ENCODE measurements around the gene PCDHA7.
"Not testable (repeated sequence)": the region's sequence is repeated elsewhere in the genome, so short reads cannot be mapped to it uniquely, and the experiment has no call there.

PCDHA7 gene

GRCh38 chr5:140833993-140834392 is at the start of gene PCDHA7:
TSS of gene PCDHA7 (plus strand) at chr5:140834269. CDS start at chr5:140834384, 115 bp downstream.
- no peak for DNase-seq (ENCODE audit: low read depth in 2 of 2)

- DNase-seq (ENCODE audit: low read depth in 2 of 2), result no peak
Measured at GRCh38 chr5:140785905-140786686, 48.0 kb upstream of the PCDHA7 start, which contains the start of gene PCDHA1. TSS of gene PCDHA1 (plus strand) at chr5:140786140.

- DNase-seq (ENCODE audit: low read depth in 2 of 2), result not testable (repeated sequence)
Measured at GRCh38 chr5:140787422-140787821, 46.6 kb upstream of the PCDHA7 start.

- DNase-seq (ENCODE audit: low read depth in 2 of 2), result not testable (repeated sequence)
Measured at GRCh38 chr5:140787849-140788504, 46.1 kb upstream of the PCDHA7 start.

- no peak for DNase-seq (ENCODE audit: low read depth in 2 of 2)
Measured at GRCh38 chr5:140791089-140791488, 43.0 kb upstream of the PCDHA7 start.

GRCh38 chr5:140794595-140795258 is 39.3 kb upstream of the PCDHA7 start, which contains the start of gene PCDHA2:
TSS of gene PCDHA2 (plus strand) at chr5:140794852.
- DNase-seq (ENCODE audit: low read depth in 2 of 2), result no peak

GRCh38 chr5:140795259-140795641 is 38.8 kb upstream of the PCDHA7 start:
- no peak for DNase-seq (ENCODE audit: low read depth in 2 of 2)

- DNase-seq (ENCODE audit: low read depth in 2 of 2), result not testable (repeated sequence)
Measured at GRCh38 chr5:140796072-140796717, 37.9 kb upstream of the PCDHA7 start.

- DNase-seq (ENCODE audit: low read depth in 2 of 2), result no peak
Measured at GRCh38 chr5:140796718-140797095, 37.4 kb upstream of the PCDHA7 start.

- no peak for DNase-seq (ENCODE audit: low read depth in 2 of 2)
Measured at GRCh38 chr5:140800816-140801493, 33.1 kb upstream of the PCDHA7 start, which contains the start of gene PCDHA3. TSS of gene PCDHA3 (plus strand) at chr5:140801057.

- DNase-seq (ENCODE audit: low read depth in 2 of 2), result no peak
Measured at GRCh38 chr5:140801494-140801841, 32.6 kb upstream of the PCDHA7 start.

GRCh38 chr5:140802381-140802780 is 31.7 kb upstream of the PCDHA7 start:
- not testable (repeated sequence) for DNase-seq (ENCODE audit: low read depth in 2 of 2)

GRCh38 chr5:140802781-140803271 is 31.2 kb upstream of the PCDHA7 start:
- DNase-seq (ENCODE audit: low read depth in 2 of 2), result no peak

GRCh38 chr5:140806834-140807775 is 27.0 kb upstream of the PCDHA7 start, which contains the start of gene PCDHA4:
TSS of gene PCDHA4 (plus strand) at chr5:140807068.
- DNase-seq (ENCODE audit: low read depth in 2 of 2), result no peak

- DNase-seq (ENCODE audit: low read depth in 2 of 2), result not testable (repeated sequence)
Measured at GRCh38 chr5:140808241-140808888, 25.7 kb upstream of the PCDHA7 start.

GRCh38 chr5:140808889-140809291 is 25.2 kb upstream of the PCDHA7 start:
- no peak for DNase-seq (ENCODE audit: low read depth in 2 of 2)

- DNase-seq (ENCODE audit: low read depth in 2 of 2), result no peak
Measured at GRCh38 chr5:140821375-140822280, 12.4 kb upstream of the PCDHA7 start, which contains the start of gene PCDHA5. TSS of gene PCDHA5 (plus strand) at chr5:140821613.

- no peak for DNase-seq (ENCODE audit: low read depth in 2 of 2)
Measured at GRCh38 chr5:140822281-140822629, 11.8 kb upstream of the PCDHA7 start.

All from stimulated activated CD8-positive, alpha-beta memory T cell treated with anti-CD3 and anti-CD28 coated beads, Interleukin-2, amount 100 ng/mL, for 1 hour (primary cell).